CD4-positive, alpha-beta T cell (primary cell): ENCODE measurements around the gene MATN1. TPM values are rescaled to one million over a fixed set of nuclear protein-coding genes. Genes with fewer than 3 reads are reported as not detected.

ENCODE experiments used
- ATAC-seq: fragments of 200-7000 bp; cut with Tn5 transposase; one replicate; pipeline ENCODE4 v1.10.0; 2022; ENCODE audit warnings: mild to moderate bottlenecking; ENCODE audit not compliant: poor library complexity
- CTCF ChIA-PET: fragments of 350-600 bp; sonication (Branson Sonifier 250); formaldehyde crosslinking; loops from one replicate; lab custom pipeline; 2021; ENCODE audit warnings: antibody characterized with exemption, inconsistent platforms; lab: Charles Lee
- POLR2A ChIA-PET: fragments of 350-600 bp; sonication (Branson Sonifier 250); formaldehyde crosslinking; loops from one replicate; lab custom pipeline; 2021; ENCODE audit warnings: antibody characterized with exemption, inconsistent platforms; lab: Charles Lee
- DNase-seq, 14 experiments: peaks; one replicate each; pipeline ENCODE4 v3.0.0-alpha.2; 2013 to 2020; ENCODE audit warnings: mixed read lengths in 2 of 14
- H3K27ac ChIP-seq, 2 donors: one replicate each; pipeline versions ENCODE4 v1.5.1 to v1.7.0; 2013; ENCODE audit warnings: low read length in 2 of 2, low read depth in 1 of 2, mild to moderate bottlenecking in 1 of 2
- H3K27me3 ChIP-seq, 2 experiments: 1 replicate in 1 of 2; 2 replicates in 1 of 2; pipeline versions ENCODE4 v1.6.1 to v1.7.0; 2013; ENCODE audit warnings: low read length in 2 of 2, control low read depth in 1 of 2, mild to moderate bottlenecking in 1 of 2, moderate library complexity in 1 of 2; ENCODE audit not compliant: insufficient read depth in 2 of 2, control insufficient read depth in 1 of 2
- H3K36me3 ChIP-seq: one replicate; pipeline ENCODE4 v1.6.1; 2013; ENCODE audit warnings: low read length, control low read depth; ENCODE audit not compliant: insufficient read depth
- H3K4me1 ChIP-seq: one replicate; pipeline ENCODE4 v1.6.1; 2013; ENCODE audit warnings: low read length, control low read depth; ENCODE audit not compliant: insufficient read depth
- H3K4me3 ChIP-seq: one replicate; pipeline ENCODE4 v1.5.1; 2013; ENCODE audit warnings: mild to moderate bottlenecking, low read length, moderate library complexity
- H3K9me3 ChIP-seq, 2 experiments: 1 replicate in 1 of 2; 2 replicates in 1 of 2; pipeline versions ENCODE4 v1.6.1 to v1.7.0; 2013; ENCODE audit warnings: low read length in 2 of 2, mild to moderate bottlenecking in 2 of 2, control low read depth in 1 of 2, moderate library complexity in 1 of 2; ENCODE audit not compliant: control insufficient read depth in 1 of 2, insufficient read depth in 1 of 2
- H3K27ac Mint-ChIP-seq: one replicate; pipeline ENCODE4 v1.8.0; 2020; ENCODE audit warnings: mixed read lengths
- H3K27me3 Mint-ChIP-seq: one replicate; pipeline ENCODE4 v1.8.0; 2021; ENCODE audit warnings: mixed read lengths
- H3K36me3 Mint-ChIP-seq: one replicate; pipeline ENCODE4 v1.8.0; 2021; ENCODE audit warnings: low read depth, mixed read lengths
- H3K4me1 Mint-ChIP-seq: one replicate; pipeline ENCODE4 v1.8.0; 2021; ENCODE audit warnings: low read depth, mixed read lengths
- H3K4me3 Mint-ChIP-seq: one replicate; pipeline ENCODE4 v1.8.0; 2020; ENCODE audit warnings: mild to moderate bottlenecking, mixed read lengths
- H3K9me3 Mint-ChIP-seq: one replicate; pipeline ENCODE4 v1.8.0; 2020; ENCODE audit warnings: mixed read lengths
- intact Hi-C, 2 experiments: fragments of 100-400 bp; cut with DNase I in 1 of 2; cut with micrococcal nuclease in 1 of 2; formaldehyde crosslinking; loops; one replicate each; pipeline versions ENCODE4 v1.15.1 to v1.9.0; 2023 to 2025; cut with DNase I, micrococcal nuclease
- total RNA-seq, 174 experiments: library from RNA in 2 of 174; stranded (reverse) in 2 of 174; gene quantifications; one replicate each; pipeline ENCODE4 v1.2.3 and lab custom pipeline; 2021 to 2026
- TF ChIP-seq, protein P1 (sequence below): fragments of 200-600 bp; IDR thresholded peaks from one replicate; pipeline ENCODE4 v1.8.0; 2022; ENCODE audit warnings: antibody characterized with exemption, mild to moderate bottlenecking

The MATN1 gene
- total RNA-seq, 2 experiments from 2014 or later: 2.5 to 2.7 TPM

DNA sequence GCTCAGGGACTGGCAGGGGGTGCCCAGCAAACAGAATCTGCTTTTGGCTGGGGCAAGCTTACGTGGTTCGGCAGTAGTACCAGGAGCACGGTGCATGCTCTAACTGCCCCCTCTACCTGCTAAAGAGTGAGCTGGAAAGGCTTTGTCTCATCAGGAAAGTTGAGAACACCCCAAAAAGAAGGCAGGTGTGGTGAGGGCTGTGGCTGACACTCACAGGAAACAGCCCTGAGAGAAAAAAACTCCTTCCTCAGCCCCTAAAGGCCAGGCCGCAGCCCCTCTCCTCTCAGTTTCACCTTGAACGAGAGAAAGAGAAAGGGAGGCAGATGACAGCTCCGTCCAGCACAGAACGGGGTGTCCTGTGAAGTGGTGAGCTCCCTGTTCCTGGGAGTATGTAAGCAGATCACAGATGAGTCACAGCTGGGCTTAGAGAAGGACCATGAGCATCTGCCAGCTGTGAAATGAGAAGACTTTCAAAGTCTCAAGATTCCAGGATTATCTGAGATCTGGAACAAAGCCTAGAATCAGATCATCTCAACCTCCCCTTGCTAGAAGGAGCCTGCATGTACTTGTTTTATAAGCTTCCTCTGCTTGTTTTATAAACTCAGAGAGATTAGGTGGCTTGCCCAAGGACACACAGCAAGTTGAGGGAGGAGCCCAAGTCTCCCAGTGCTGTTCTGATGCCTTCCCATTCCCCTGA lies 20.8 kb upstream of the MATN1 start:
- H3K4me3 Mint-ChIP-seq: peak overlapping the region; percentile 83
- intact Hi-C loops: loop anchor here in 1 of 2 experiments (1.0 kb wide), 1 partner anchor 12 kb away; no protein-coding TSS in a partner anchor
- Histone ChIP-seq H3K4me1 (peaks cover 99% of the 10 kb centered on the region), H3K4me3 (peak overlapping the region; percentile 42), H3K27me3 (no peaks in the 10 kb centered on the region), H3K9me3 (no peaks in the 10 kb centered on the region), H3K27ac (peak overlapping the region; percentile 95 to 97), H3K36me3 (peaks cover 62% of the 10 kb centered on the region)
- ChIA-PET CTCF (interaction anchor here (0.6 to 3.8 kb wide), 10 partner anchors 11 to 281 kb away, joined by 3 to 43 read pairs (median 4); partner anchors contain the start of gene LAPTM5), POLR2A (interaction anchor here (1.0 to 13.3 kb wide), 9 partner anchors 12 to 1563 kb away, joined by 4 to 457 read pairs (median 17); partner anchors contain the start of genes LAPTM5, MATN1 and SRSF4)
- H3K9me3 Mint-ChIP-seq: no peaks in the 10 kb centered on the region
- DNase-seq (peak in 7 of 14 experiments; percentile 22 to 82 (median 41)), ATAC-seq (peak; percentile 25)
- peaks cover 87% of the 10 kb centered on the region for H3K36me3 Mint-ChIP-seq
- H3K27me3 Mint-ChIP-seq: no peaks in the 10 kb centered on the region
- H3K27ac Mint-ChIP-seq: peak overlapping the region; percentile 96
- peaks cover 100% of the 10 kb centered on the region for H3K4me1 Mint-ChIP-seq
- TF ChIP-seq, protein P1, sequence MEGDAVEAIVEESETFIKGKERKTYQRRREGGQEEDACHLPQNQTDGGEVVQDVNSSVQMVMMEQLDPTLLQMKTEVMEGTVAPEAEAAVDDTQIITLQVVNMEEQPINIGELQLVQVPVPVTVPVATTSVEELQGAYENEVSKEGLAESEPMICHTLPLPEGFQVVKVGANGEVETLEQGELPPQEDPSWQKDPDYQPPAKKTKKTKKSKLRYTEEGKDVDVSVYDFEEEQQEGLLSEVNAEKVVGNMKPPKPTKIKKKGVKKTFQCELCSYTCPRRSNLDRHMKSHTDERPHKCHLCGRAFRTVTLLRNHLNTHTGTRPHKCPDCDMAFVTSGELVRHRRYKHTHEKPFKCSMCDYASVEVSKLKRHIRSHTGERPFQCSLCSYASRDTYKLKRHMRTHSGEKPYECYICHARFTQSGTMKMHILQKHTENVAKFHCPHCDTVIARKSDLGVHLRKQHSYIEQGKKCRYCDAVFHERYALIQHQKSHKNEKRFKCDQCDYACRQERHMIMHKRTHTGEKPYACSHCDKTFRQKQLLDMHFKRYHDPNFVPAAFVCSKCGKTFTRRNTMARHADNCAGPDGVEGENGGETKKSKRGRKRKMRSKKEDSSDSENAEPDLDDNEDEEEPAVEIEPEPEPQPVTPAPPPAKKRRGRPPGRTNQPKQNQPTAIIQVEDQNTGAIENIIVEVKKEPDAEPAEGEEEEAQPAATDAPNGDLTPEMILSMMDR: no peak

DNA sequence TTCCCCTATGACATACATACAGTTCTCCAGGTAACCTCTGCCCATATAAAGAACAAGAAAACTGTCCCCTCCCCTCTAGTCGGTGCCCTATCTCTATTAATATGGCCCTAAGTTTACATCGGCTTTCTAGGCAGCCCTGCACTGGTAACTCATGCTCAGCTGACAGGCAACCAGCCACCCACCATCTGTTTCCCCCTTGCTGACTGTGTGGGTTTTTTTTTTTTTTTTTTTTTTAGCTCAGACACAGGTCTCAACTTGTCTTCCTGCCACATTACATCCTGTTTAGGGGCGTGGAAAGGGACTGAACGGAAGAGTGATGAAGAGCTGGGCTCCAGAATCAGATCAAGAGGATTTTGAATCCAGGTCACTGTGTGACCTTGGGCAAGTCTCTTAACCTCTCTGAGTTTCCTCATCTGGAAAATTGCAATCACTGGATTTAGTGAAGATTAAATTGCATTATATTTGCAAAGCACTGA lies 20.2 kb upstream of the MATN1 start:
- ChIA-PET POLR2A (interaction anchor here (0.6 to 13.3 kb wide), 12 partner anchors 11 to 1562 kb away, joined by 3 to 457 read pairs (median 6); partner anchors contain the start of genes LAPTM5, MATN1, PEF1 and SNRNP40), CTCF (interaction anchor here (0.6 to 3.8 kb wide), 9 partner anchors 11 to 282 kb away, joined by 3 to 43 read pairs (median 4); partner anchors contain the start of gene LAPTM5)
- Mint-ChIP-seq H3K9me3 (no peaks in the 10 kb centered on the region), H3K4me3 (peak overlapping the region; percentile 83), H3K36me3 (peaks cover 87% of the 10 kb centered on the region), H3K27ac (peak overlapping the region; percentile 96), H3K4me1 (peaks cover 100% of the 10 kb centered on the region), H3K27me3 (no peaks in the 10 kb centered on the region)
- ATAC-seq (peak; percentile 81), DNase-seq (peak; percentile 50 to 93 (median 64))
- no peaks in the 10 kb centered on the region for H3K9me3 ChIP-seq
- TF ChIP-seq, protein P1: no peak
- intact Hi-C loops: loop anchor here (1.0 to 2.0 kb wide), 3 partner anchors 13 to 35 kb away; no protein-coding TSS in a partner anchor
- peak overlapping the region; percentile 42 for H3K4me3 ChIP-seq
- H3K36me3 ChIP-seq: peaks cover 68% of the 10 kb centered on the region
- no peaks in the 10 kb centered on the region for H3K27me3 ChIP-seq
- H3K27ac ChIP-seq: peak overlapping the region; percentile 95 to 97
- H3K4me1 ChIP-seq: peaks cover 99% of the 10 kb centered on the region

DNA sequence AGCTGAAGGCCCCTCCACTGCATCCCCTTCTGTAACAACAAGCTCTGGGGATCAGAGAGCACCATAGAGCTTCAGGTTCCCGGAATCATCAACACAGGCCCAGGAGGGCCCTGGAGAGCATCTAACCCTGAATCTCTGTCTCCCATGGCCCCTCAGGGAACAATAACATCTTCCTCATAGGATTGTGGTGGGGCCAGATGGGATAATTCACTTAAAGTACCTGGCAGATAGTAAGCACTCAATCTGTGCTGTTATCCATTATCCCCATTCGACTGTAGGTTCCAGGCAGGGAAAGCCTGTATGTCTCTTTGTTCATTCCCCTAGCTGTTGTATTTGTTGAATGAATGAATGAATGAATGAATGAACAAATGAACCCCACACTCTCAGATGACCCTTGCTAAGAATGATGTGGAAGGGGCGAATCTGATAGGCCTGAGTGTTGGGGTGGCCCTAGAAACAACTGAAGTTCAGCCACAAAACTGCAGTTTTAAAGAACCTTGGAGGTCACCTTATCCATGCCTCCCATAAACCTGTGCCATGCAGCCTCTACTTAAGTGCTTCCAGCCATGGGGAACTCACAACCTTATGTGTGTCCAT lies 19.7 kb upstream of the MATN1 start:
- H3K36me3 ChIP-seq: peaks cover 69% of the 10 kb centered on the region
- no peak overlapping the region for H3K4me3 ChIP-seq
- H3K4me3 Mint-ChIP-seq: peak overlapping the region; percentile 83
- no peaks in the 10 kb centered on the region for H3K9me3 Mint-ChIP-seq
- ATAC-seq: no peak
- intact Hi-C loops: loop anchor here in 1 of 2 experiments (2.0 kb wide), 2 partner anchors 22 to 36 kb away; no protein-coding TSS in a partner anchor
- peak overlapping the region; percentile 96 for H3K27ac Mint-ChIP-seq
- peaks cover 87% of the 10 kb centered on the region for H3K36me3 Mint-ChIP-seq
- H3K27me3 ChIP-seq: no peaks in the 10 kb centered on the region
- H3K4me1 Mint-ChIP-seq: peaks cover 100% of the 10 kb centered on the region
- CTCF ChIA-PET: interaction anchor here (1.4 to 3.8 kb wide), 4 partner anchors 10 to 37 kb away, joined by 9 to 43 read pairs (median 22); partner anchors contain the start of gene LAPTM5
- no peaks in the 10 kb centered on the region for H3K9me3 ChIP-seq
- H3K27me3 Mint-ChIP-seq: no peaks in the 10 kb centered on the region
- DNase-seq: no peak
- peaks cover 99% of the 10 kb centered on the region for H3K4me1 ChIP-seq
- TF ChIP-seq, protein P1: no peak
- POLR2A ChIA-PET: interaction anchor here (0.6 to 13.3 kb wide), 11 partner anchors 11 to 1562 kb away, joined by 3 to 457 read pairs (median 6); partner anchors contain the start of genes LAPTM5, MATN1, PEF1 and SNRNP40
- peak overlapping the region; percentile 95 to 97 for H3K27ac ChIP-seq
